ENCODE results near the gene IKZF4.

Gene IKZF4

GRCh38 chr12:55973599-55974307 is 47.1 kb upstream of the IKZF4 start, which contains the start of gene RAB5B:
TSS of gene RAB5B (plus strand) at chr12:55974078. CDS start at chr12:55986961, 12,883 bp downstream.
- Histone ChIP-seq H3K23ac (ENCODE audit: low read depth, low read length, poor library complexity) (peak within 1 kb of the TSS; percentile 99), H3K27me3 (ENCODE audit: control insufficient read depth in 3 of 3, insufficient read depth in 3 of 3, low read depth in 1 of 3, low read length in 3 of 3) (no peaks in the 10 kb centered on the region)

GRCh38 chr12:55974308-55974730 is 46.5 kb upstream of the IKZF4 start:
- H3K4me1 ChIP-seq (ENCODE audit: control insufficient read depth in 2 of 2, insufficient read depth in 1 of 2, low read depth in 1 of 2, low read length in 2 of 2), result peaks cover 4 to 11% of the 10 kb centered on the region in 2 donors
- peak overlapping the region; percentile 42 for H2BK120ac ChIP-seq (ENCODE audit: low read depth, low read length)
- H3K4me2 ChIP-seq (ENCODE audit: insufficient read depth, low read length, poor library complexity, severe bottlenecking), result peak overlapping the region; percentile 35
- peak overlapping the region; percentile 57 for H3K14ac ChIP-seq (ENCODE audit: low read length)
- peak overlapping the region; percentile 99 for H3K23ac ChIP-seq (ENCODE audit: low read depth, low read length, poor library complexity)
- no peak for DNase-seq (ENCODE audit: low spot score)
- no peak overlapping the region for H2AK5ac ChIP-seq (ENCODE audit: low read depth, low read length)
- peak overlapping the region; percentile 77 to 97 for H3K4me3 ChIP-seq (ENCODE audit: low read length in 2 of 2)
- H2BK15ac ChIP-seq (ENCODE audit: low read length), result no peak overlapping the region
- H3K79me1 ChIP-seq (ENCODE audit: low read depth, low read length), result peaks cover 8% of the 10 kb centered on the region
- no peak overlapping the region for H3K4ac ChIP-seq (ENCODE audit: low read length)
- H3K9me3 ChIP-seq (replicated peaks in 1 of 2; ENCODE audit: control insufficient read depth in 2 of 2, insufficient read depth in 1 of 2, low read depth in 1 of 2, low read length in 2 of 2), result no peaks in the 10 kb centered on the region
- H3K27me3 ChIP-seq (ENCODE audit: control insufficient read depth in 3 of 3, insufficient read depth in 3 of 3, low read depth in 1 of 3, low read length in 3 of 3), result no peaks in the 10 kb centered on the region
- no CpG with 5 or more reads among the region's 15 CpGs for WGBS, 2 donors (ENCODE audit: extremely low coverage in 2 of 2, insufficient read length in 2 of 2, insufficient replicate concordance in 1 of 2)
- peaks cover 16 to 72% of the 10 kb centered on the region in 2 donors for H3K36me3 ChIP-seq (replicated peaks in 1 of 2; ENCODE audit: control insufficient read depth in 2 of 2, insufficient read depth in 2 of 2, low read length in 2 of 2)
- H4K91ac ChIP-seq (ENCODE audit: low read depth, low read length, poor library complexity), result no peak overlapping the region
- no peak overlapping the region for H2BK12ac ChIP-seq (ENCODE audit: low read length)
- peak overlapping the region; percentile 97 for H2BK5ac ChIP-seq (ENCODE audit: low read length)
- H4K8ac ChIP-seq (ENCODE audit: low read depth, low read length), result no peak overlapping the region
- peak overlapping the region; percentile 87 for H2AFZ ChIP-seq (ENCODE audit: low read length)
- H3K27ac ChIP-seq (replicated peaks; ENCODE audit: low read length), result peak overlapping the region; percentile 86
- peak overlapping the region; percentile 95 for H3K9ac ChIP-seq (ENCODE audit: low read depth, low read length, poor library complexity)
- peak overlapping the region; percentile 91 for H3K18ac ChIP-seq (ENCODE audit: low read length)

More at GRCh38 chr12:55973599-55974307, 47.1 kb upstream of the IKZF4 start, which contains the start of gene RAB5B:
- Histone ChIP-seq H3K4me2 (ENCODE audit: insufficient read depth, low read length, poor library complexity, severe bottlenecking) (peak within 1 kb of the TSS; percentile 73), H3K4me3 (ENCODE audit: low read length in 2 of 2) (peak within 1 kb of the TSS; percentile 77 to 97), H3K36me3 (replicated peaks in 1 of 2; ENCODE audit: control insufficient read depth in 2 of 2, insufficient read depth in 2 of 2, low read length in 2 of 2) (peaks cover 16 to 72% of the 10 kb centered on the region in 2 donors), H3K4ac (ENCODE audit: low read length) (peak within 1 kb of the TSS; percentile 77), H2AFZ (ENCODE audit: low read length) (peak within 1 kb of the TSS; percentile 87), H2BK15ac (ENCODE audit: low read length) (no peak within 1 kb of the TSS), H3K9me3 (replicated peaks in 1 of 2; ENCODE audit: control insufficient read depth in 2 of 2, insufficient read depth in 1 of 2, low read depth in 1 of 2, low read length in 2 of 2) (no peaks in the 10 kb centered on the region), H3K27ac (replicated peaks; ENCODE audit: low read length) (peak within 1 kb of the TSS; percentile 86), H3K18ac (ENCODE audit: low read length) (peak within 1 kb of the TSS; percentile 91), H4K91ac (ENCODE audit: low read depth, low read length, poor library complexity) (no peak within 1 kb of the TSS), H3K9ac (ENCODE audit: low read depth, low read length, poor library complexity) (peak within 1 kb of the TSS; percentile 95), H3K79me1 (ENCODE audit: low read depth, low read length) (peaks cover 8% of the 10 kb centered on the region), H4K8ac (ENCODE audit: low read depth, low read length) (no peak within 1 kb of the TSS), H3K4me1 (ENCODE audit: control insufficient read depth in 2 of 2, insufficient read depth in 1 of 2, low read depth in 1 of 2, low read length in 2 of 2) (peaks cover 4 to 11% of the 10 kb centered on the region in 2 donors), H2BK12ac (ENCODE audit: low read length) (no peak within 1 kb of the TSS), H2AK5ac (ENCODE audit: low read depth, low read length) (no peak within 1 kb of the TSS), H2BK5ac (ENCODE audit: low read length) (peak within 1 kb of the TSS; percentile 97), H3K14ac (ENCODE audit: low read length) (peak within 1 kb of the TSS; percentile 57), H2BK120ac (ENCODE audit: low read depth, low read length) (peak within 1 kb of the TSS; percentile 42)
- no CpG with 5 or more reads among the region's 39 CpGs for WGBS, 2 donors (ENCODE audit: extremely low coverage in 2 of 2, insufficient read length in 2 of 2, insufficient replicate concordance in 1 of 2)
- DNase-seq (ENCODE audit: low spot score), result peak; percentile 100

- Histone ChIP-seq H2AFZ (ENCODE audit: low read length) (no peak overlapping the region), H2BK15ac (ENCODE audit: low read length) (no peak overlapping the region), H3K4ac (ENCODE audit: low read length) (no peak overlapping the region), H2BK120ac (ENCODE audit: low read depth, low read length) (no peak overlapping the region), H3K36me3 (replicated peaks in 1 of 2; ENCODE audit: control insufficient read depth in 2 of 2, insufficient read depth in 2 of 2, low read length in 2 of 2) (peaks cover 13 to 71% of the 10 kb centered on the region in 2 donors), H3K79me1 (ENCODE audit: low read depth, low read length) (peaks cover 9% of the 10 kb centered on the region), H4K91ac (ENCODE audit: low read depth, low read length, poor library complexity) (no peak overlapping the region), H3K27ac (replicated peaks; ENCODE audit: low read length) (no peak overlapping the region), H3K4me1 (ENCODE audit: control insufficient read depth in 2 of 2, insufficient read depth in 1 of 2, low read depth in 1 of 2, low read length in 2 of 2) (peaks cover 0 to 1% of the 10 kb centered on the region in 2 donors), H3K23ac (ENCODE audit: low read depth, low read length, poor library complexity) (no peak overlapping the region), H3K9ac (ENCODE audit: low read depth, low read length, poor library complexity) (no peak overlapping the region), H3K4me2 (ENCODE audit: insufficient read depth, low read length, poor library complexity, severe bottlenecking) (no peak overlapping the region), H4K8ac (ENCODE audit: low read depth, low read length) (no peak overlapping the region), H2AK5ac (ENCODE audit: low read depth, low read length) (no peak overlapping the region), H2BK5ac (ENCODE audit: low read length) (no peak overlapping the region), H3K9me3 (replicated peaks in 1 of 2; ENCODE audit: control insufficient read depth in 2 of 2, insufficient read depth in 1 of 2, low read depth in 1 of 2, low read length in 2 of 2) (no peaks in the 10 kb centered on the region), H3K18ac (ENCODE audit: low read length) (no peak overlapping the region), H3K27me3 (ENCODE audit: control insufficient read depth in 3 of 3, insufficient read depth in 3 of 3, low read depth in 1 of 3, low read length in 3 of 3) (no peaks in the 10 kb centered on the region), H3K14ac (ENCODE audit: low read length) (no peak overlapping the region), H3K4me3 (ENCODE audit: low read length in 2 of 2) (no peak overlapping the region), H2BK12ac (ENCODE audit: low read length) (no peak overlapping the region)
- no peak for DNase-seq (ENCODE audit: low spot score)
- no CpG with 5 or more reads among the region's 7 CpGs for WGBS, 2 donors (ENCODE audit: extremely low coverage in 2 of 2, insufficient read length in 2 of 2, insufficient replicate concordance in 1 of 2)
These were observed 42.5 kb upstream of the IKZF4 start for GRCh38 chr12:55978393-55978792.

- Histone ChIP-seq H3K18ac (ENCODE audit: low read length) (no peak overlapping the region), H4K91ac (ENCODE audit: low read depth, low read length, poor library complexity) (no peak overlapping the region), H3K14ac (ENCODE audit: low read length) (no peak overlapping the region), H3K36me3 (replicated peaks in 1 of 2; ENCODE audit: control insufficient read depth in 2 of 2, insufficient read depth in 2 of 2, low read length in 2 of 2) (peaks cover 13 to 78% of the 10 kb centered on the region in 2 donors), H3K4me1 (ENCODE audit: control insufficient read depth in 2 of 2, insufficient read depth in 1 of 2, low read depth in 1 of 2, low read length in 2 of 2) (peaks cover 0 to 1% of the 10 kb centered on the region in 2 donors), H3K79me1 (ENCODE audit: low read depth, low read length) (peaks cover 9% of the 10 kb centered on the region), H2BK12ac (ENCODE audit: low read length) (no peak overlapping the region), H3K23ac (ENCODE audit: low read depth, low read length, poor library complexity) (no peak overlapping the region), H3K9me3 (replicated peaks in 1 of 2; ENCODE audit: control insufficient read depth in 2 of 2, insufficient read depth in 1 of 2, low read depth in 1 of 2, low read length in 2 of 2) (no peaks in the 10 kb centered on the region), H2BK5ac (ENCODE audit: low read length) (no peak overlapping the region), H2AFZ (ENCODE audit: low read length) (no peak overlapping the region), H2BK15ac (ENCODE audit: low read length) (no peak overlapping the region), H3K4ac (ENCODE audit: low read length) (no peak overlapping the region), H2BK120ac (ENCODE audit: low read depth, low read length) (no peak overlapping the region), H3K27ac (replicated peaks; ENCODE audit: low read length) (no peak overlapping the region), H2AK5ac (ENCODE audit: low read depth, low read length) (no peak overlapping the region), H3K4me2 (ENCODE audit: insufficient read depth, low read length, poor library complexity, severe bottlenecking) (no peak overlapping the region), H4K8ac (ENCODE audit: low read depth, low read length) (no peak overlapping the region), H3K27me3 (ENCODE audit: control insufficient read depth in 3 of 3, insufficient read depth in 3 of 3, low read depth in 1 of 3, low read length in 3 of 3) (no peaks in the 10 kb centered on the region), H3K4me3 (ENCODE audit: low read length in 2 of 2) (no peak overlapping the region), H3K9ac (ENCODE audit: low read depth, low read length, poor library complexity) (no peak overlapping the region)
- no peak for DNase-seq (ENCODE audit: low spot score)
- no CpG with 5 or more reads among the region's 3 CpGs for WGBS, 2 donors (ENCODE audit: extremely low coverage in 2 of 2, insufficient read length in 2 of 2, insufficient replicate concordance in 1 of 2)
These were observed 41.8 kb upstream of the IKZF4 start for GRCh38 chr12:55979069-55979468.

Data from neuronal stem cell (in vitro differentiated cells).